ENCODE data around the gene SON. TPM values are rescaled to one million over a fixed set of nuclear protein-coding genes. Genes with fewer than 3 reads are reported as not detected.

SON gene
- total RNA-seq, 1 experiment from 2014 or later: 183 TPM

- Histone ChIP-seq H3K4me3 (ENCODE audit: low read depth in 2 of 2, low read length in 2 of 2) (no peak overlapping the region), H3K4me1 (ENCODE audit: control insufficient read depth, insufficient read depth, low read length) (no peaks in the 10 kb centered on the region; the same call in 1 of the 2 replicates), H3K36me3 (ENCODE audit: control insufficient read depth, insufficient read depth, low read length) (peaks cover 49% of the 10 kb centered on the region), H3K27me3 (ENCODE audit: control insufficient read depth, insufficient read depth, low read length) (no peaks in the 10 kb centered on the region), H3K9me3 (ENCODE audit: control insufficient read depth, insufficient read depth, low read depth, low read length) (no peaks in the 10 kb centered on the region), H3K27ac (ENCODE audit: low read length) (no peak overlapping the region)
- ATAC-seq (no peak), DNase-seq (ENCODE audit: low read depth, low spot score) (no peak)
- ChIA-PET CTCF (no interaction called here), POLR2A (no interaction called here)
- in situ Hi-C loops (cut with HindIII; ENCODE audit: low pct_unique_long_range_greater_than_20kb, low sequenced_read_pairs) (no loop called here), intact Hi-C loops (cut with micrococcal nuclease; ENCODE audit: unreplicated experiment) (no loop called here)
- TF ChIP-seq TCF7L2 (IDR thresholded peaks at IDR 0.05; ENCODE audit: low read depth, low read length) (no peak), POLR2AphosphoS5 (IDR thresholded peaks at IDR 0.05; ENCODE audit: low read depth, low read length) (no peak), SIN3A (IDR thresholded peaks at IDR 0.05; ENCODE audit: borderline replicate concordance, insufficient read depth, low read depth, low read length) (no peak), REST (IDR thresholded peaks at IDR 0.05; ENCODE audit: insufficient read depth in 1 of 2, low read depth in 2 of 2, low read length in 1 of 2) (no peak)
- TF ChIP-seq, protein P1, sequence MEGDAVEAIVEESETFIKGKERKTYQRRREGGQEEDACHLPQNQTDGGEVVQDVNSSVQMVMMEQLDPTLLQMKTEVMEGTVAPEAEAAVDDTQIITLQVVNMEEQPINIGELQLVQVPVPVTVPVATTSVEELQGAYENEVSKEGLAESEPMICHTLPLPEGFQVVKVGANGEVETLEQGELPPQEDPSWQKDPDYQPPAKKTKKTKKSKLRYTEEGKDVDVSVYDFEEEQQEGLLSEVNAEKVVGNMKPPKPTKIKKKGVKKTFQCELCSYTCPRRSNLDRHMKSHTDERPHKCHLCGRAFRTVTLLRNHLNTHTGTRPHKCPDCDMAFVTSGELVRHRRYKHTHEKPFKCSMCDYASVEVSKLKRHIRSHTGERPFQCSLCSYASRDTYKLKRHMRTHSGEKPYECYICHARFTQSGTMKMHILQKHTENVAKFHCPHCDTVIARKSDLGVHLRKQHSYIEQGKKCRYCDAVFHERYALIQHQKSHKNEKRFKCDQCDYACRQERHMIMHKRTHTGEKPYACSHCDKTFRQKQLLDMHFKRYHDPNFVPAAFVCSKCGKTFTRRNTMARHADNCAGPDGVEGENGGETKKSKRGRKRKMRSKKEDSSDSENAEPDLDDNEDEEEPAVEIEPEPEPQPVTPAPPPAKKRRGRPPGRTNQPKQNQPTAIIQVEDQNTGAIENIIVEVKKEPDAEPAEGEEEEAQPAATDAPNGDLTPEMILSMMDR (IDR thresholded peaks at IDR 0.05): no peak
- TSS peak; percentile 51 for BruUV-seq (replicated peaks)
Measured at GRCh38 chr21:33549848-33550771, 7.3 kb downstream of the SON start.

DNA sequence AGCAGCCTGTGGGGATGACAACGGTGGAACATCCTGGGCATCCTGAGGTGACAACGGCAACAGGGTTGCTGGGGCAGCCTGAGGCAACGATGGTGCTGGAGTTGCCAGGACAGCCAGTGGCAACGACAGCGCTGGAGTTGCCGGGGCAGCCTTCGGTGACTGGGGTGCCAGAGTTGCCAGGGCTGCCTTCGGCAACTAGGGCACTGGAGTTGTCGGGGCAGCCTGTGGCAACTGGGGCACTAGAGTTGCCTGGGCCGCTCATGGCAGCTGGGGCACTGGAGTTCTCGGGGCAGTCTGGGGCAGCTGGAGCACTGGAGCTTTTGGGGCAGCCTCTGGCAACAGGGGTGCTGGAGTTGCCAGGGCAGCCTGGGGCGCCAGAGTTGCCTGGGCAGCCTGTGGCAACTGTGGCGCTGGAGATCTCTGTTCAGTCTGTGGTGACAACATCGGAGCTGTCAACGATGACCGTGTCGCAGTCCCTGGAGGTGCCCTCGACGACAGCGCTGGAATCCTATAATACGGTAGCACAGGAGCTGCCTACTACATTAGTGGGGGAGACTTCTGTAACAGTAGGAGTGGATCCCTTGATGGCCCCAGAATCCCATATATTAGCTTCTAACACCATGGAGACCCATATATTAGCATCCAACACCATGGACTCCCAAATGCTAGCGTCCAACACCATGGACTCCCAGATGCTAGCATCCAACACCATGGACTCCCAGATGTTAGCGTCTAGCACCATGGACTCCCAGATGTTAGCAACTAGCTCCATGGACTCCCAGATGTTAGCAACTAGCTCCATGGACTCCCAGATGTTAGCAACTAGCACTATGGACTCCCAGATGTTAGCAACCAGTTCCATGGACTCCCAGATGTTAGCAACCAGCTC, 8.2 kb downstream of the SON start:
- CTCF ChIA-PET: no interaction called here
- no peak overlapping the region for H3K27ac ChIP-seq (ENCODE audit: low read length)
- DNase-seq (ENCODE audit: low read depth, low spot score): no peak
- peaks cover 57% of the 10 kb centered on the region for H3K36me3 ChIP-seq (ENCODE audit: control insufficient read depth, insufficient read depth, low read length)
- H3K4me3 ChIP-seq (ENCODE audit: low read depth in 2 of 2, low read length in 2 of 2): no peak overlapping the region
- TF ChIP-seq, protein P1 (IDR thresholded peaks at IDR 0.05): no peak
- TF ChIP-seq POLR2AphosphoS5 (IDR thresholded peaks at IDR 0.05; ENCODE audit: low read depth, low read length): no peak
- no peak for ATAC-seq
- H3K27me3 ChIP-seq (ENCODE audit: control insufficient read depth, insufficient read depth, low read length): no peaks in the 10 kb centered on the region
- intact Hi-C loops (cut with micrococcal nuclease; ENCODE audit: unreplicated experiment) (no loop called here), in situ Hi-C loops (cut with HindIII; ENCODE audit: low pct_unique_long_range_greater_than_20kb, low sequenced_read_pairs) (no loop called here)
- no peaks in the 10 kb centered on the region for H3K4me1 ChIP-seq (ENCODE audit: control insufficient read depth, insufficient read depth, low read length)
- POLR2A ChIA-PET: no interaction called here
- BruUV-seq (replicated peaks): no TSS peak
- H3K9me3 ChIP-seq (ENCODE audit: control insufficient read depth, insufficient read depth, low read depth, low read length): no peaks in the 10 kb centered on the region
